H1 (cell line): ENCODE measurements around the gene CCDC24. TPM values are rescaled to one million over a fixed set of nuclear protein-coding genes. Genes with fewer than 3 reads are reported as not detected.

Source experiments
- CHD1 ChIP-seq: IDR thresholded peaks from 2 replicates; pipeline ENCODE4 v1.6.1; 2012; ENCODE audit warnings: low read depth, low read length, improper control_type of control experiment
- CHD7 ChIP-seq: fragments of 300-600 bp; sonication (generic); IDR thresholded peaks from 2 replicates; pipeline ENCODE4 v1.7.1; 2012; ENCODE audit warnings: low read length, moderate library complexity, mild to moderate bottlenecking, inconsistent platforms; ENCODE audit not compliant: insufficient replicate concordance
- KDM1A ChIP-seq: fragments of 200-600, 300-600 bp; sonication (generic); IDR thresholded peaks from 2 replicates; pipeline ENCODE4 v1.7.1; 2016; ENCODE audit warnings: mild to moderate bottlenecking, low read length, borderline replicate concordance
- KDM4A ChIP-seq: IDR thresholded peaks from one replicate; pipeline ENCODE4 v1.7.1; 2012; ENCODE audit warnings: low read depth, mild to moderate bottlenecking, moderate library complexity, low read length, inconsistent platforms; ENCODE audit not compliant: severe bottlenecking
- PHF8 ChIP-seq: fragments of 200-600 bp; sonication (generic); conservative IDR thresholded peaks from 2 replicates; pipeline ENCODE4 v1.7.1; 2012; ENCODE audit warnings: low read depth, mild to moderate bottlenecking, inconsistent platforms, low read length, moderate library complexity
- POLR2A ChIP-seq, 2 experiments: IDR thresholded peaks; 1 replicate in 1 of 2; 2 replicates in 1 of 2; pipeline ENCODE4 v1.6.1; 2011; ENCODE audit warnings: low read depth in 2 of 2, low read length in 2 of 2, mild to moderate bottlenecking in 2 of 2; ENCODE audit errors: control extremely low read depth in 1 of 2
- RBBP5 ChIP-seq: IDR thresholded peaks from 2 replicates; pipeline ENCODE4 v1.7.1; 2012; ENCODE audit warnings: low read depth, mild to moderate bottlenecking, inconsistent platforms, low read length, moderate library complexity, borderline replicate concordance
- SUZ12 ChIP-seq: fragments of 200-600 bp; sonication (generic); IDR thresholded peaks from 2 replicates; pipeline ENCODE4 v1.6.1; 2012; ENCODE audit warnings: mild to moderate bottlenecking, inconsistent platforms, low read length, moderate library complexity, mixed read lengths
- TAF1 ChIP-seq: IDR thresholded peaks from 2 replicates; pipeline ENCODE4 v1.6.1; 2011; ENCODE audit warnings: mild to moderate bottlenecking, low read depth, low read length
- TCF12 ChIP-seq: IDR thresholded peaks from 2 replicates; pipeline ENCODE4 v1.6.1; 2011; ENCODE audit warnings: low read depth, mild to moderate bottlenecking, low read length
- polyA plus RNA-seq, 7 experiments: library from polyadenylated mRNA; depleted of rRNA in 3 of 7; stranded (reverse) in 5 of 7; unstranded in 2 of 7; fragments of >200 nt in 5 of 7; fragments of 200-250 nt in 2 of 7; gene quantifications; 1 replicate in 5 of 7; 2 replicates in 1 of 7; 4 replicates in 1 of 7; pipeline versions ENCODE4 v1.2.1 to v1.2.3, GENCODE V29; 2011 to 2013; ENCODE audit warnings: missing spikeins in 2 of 7, mixed read lengths in 2 of 7
- total RNA-seq: library from RNA; stranded (reverse); fragmentation: NEBNext Ultra II Directional; extraction: Animal tissue kit (Norgen Biotek cat#: 25700); gene quantifications from 2 replicates; pipeline ENCODE4 v1.2.1, GENCODE V29; 2021

The CCDC24 gene
- total and polyA plus RNA-seq, 2 of the 8 experiments (the other 6 are each of a cell fraction or from before 2014, with no cell fraction given) = 11.2 to 11.4 TPM

- no peak for TF ChIP-seq CHD7
- TF ChIP-seq SUZ12 = no peak
- peak in 1 of 2 experiments; percentile 73; a peak in 2 of 3 replicates for TF ChIP-seq POLR2A (IDR thresholded peaks at IDR 0.05; ENCODE audit: control extremely low read depth in 1 of 2, low read depth in 2 of 2, low read length in 2 of 2)
- peak; percentile 93 for TF ChIP-seq KDM4A
- TF ChIP-seq TCF12 = no peak
- no peak for TF ChIP-seq KDM1A
- peak; percentile 72; the same call in 1 of the 2 replicates for TF ChIP-seq TAF1
- peak; percentile 81; the same call in 1 of the 2 replicates for TF ChIP-seq RBBP5
- peak; percentile 83 for TF ChIP-seq PHF8
- TF ChIP-seq CHD1 = no peak
Observed at GRCh38 chr1:43974443-43975248, 16.8 kb upstream of the CCDC24 start, which contains the start of gene ATP6V0B (continued).
